Activated naive CD4-positive, alpha-beta T cell treated with anti-CD3 and anti-CD28 coated beads for 36 hours (primary cell): ENCODE results near the gene TWF2. TPM values are rescaled to one million over a fixed set of nuclear protein-coding genes. Genes with fewer than 3 reads are reported as not detected.
"Not testable (repeated sequence)": the region's sequence is repeated elsewhere in the genome, so short reads cannot be mapped to it uniquely, and the experiment has no call there.

Experiments used
- CTCF ChIA-PET: fragments of 350-600 bp; sonication (Branson Sonifier 250); formaldehyde crosslinking; loops from one replicate; lab custom pipeline; 2021; ENCODE audit warnings: antibody characterized with exemption; lab: Charles Lee
- DNase-seq: peaks from one replicate; pipeline ENCODE4 v3.0.0-alpha.2; 2020
- H3K27ac Mint-ChIP-seq: one replicate; pipeline ENCODE4 v1.8.0; 2021; ENCODE audit warnings: mild to moderate bottlenecking, mixed read lengths
- H3K27me3 Mint-ChIP-seq: one replicate; pipeline ENCODE4 v1.8.0; 2021; ENCODE audit warnings: low read depth, mixed read lengths
- H3K36me3 Mint-ChIP-seq: one replicate; pipeline ENCODE4 v1.8.0; 2021; ENCODE audit warnings: low read depth, mixed read lengths
- H3K4me1 Mint-ChIP-seq: one replicate; pipeline ENCODE4 v1.8.0; 2021; ENCODE audit warnings: low read depth, mixed read lengths
- H3K4me3 Mint-ChIP-seq: one replicate; pipeline ENCODE4 v1.8.0; 2021; ENCODE audit warnings: mild to moderate bottlenecking, moderate library complexity, mixed read lengths
- H3K9me3 Mint-ChIP-seq: one replicate; pipeline ENCODE4 v1.8.0; 2021; ENCODE audit warnings: mixed read lengths
- intact Hi-C: fragments of 100-400 bp; cut with micrococcal nuclease; formaldehyde crosslinking; loops from one replicate; pipeline ENCODE4 v1.15.1; 2023
- total RNA-seq, 2 experiments: library from RNA; stranded (reverse); gene quantifications; one replicate each; pipeline ENCODE4 v1.2.3, GENCODE V29; 2021

The TWF2 gene
- total RNA-seq, 2 experiments from 2014 or later: 89.1 to 91.3 TPM

DNA sequence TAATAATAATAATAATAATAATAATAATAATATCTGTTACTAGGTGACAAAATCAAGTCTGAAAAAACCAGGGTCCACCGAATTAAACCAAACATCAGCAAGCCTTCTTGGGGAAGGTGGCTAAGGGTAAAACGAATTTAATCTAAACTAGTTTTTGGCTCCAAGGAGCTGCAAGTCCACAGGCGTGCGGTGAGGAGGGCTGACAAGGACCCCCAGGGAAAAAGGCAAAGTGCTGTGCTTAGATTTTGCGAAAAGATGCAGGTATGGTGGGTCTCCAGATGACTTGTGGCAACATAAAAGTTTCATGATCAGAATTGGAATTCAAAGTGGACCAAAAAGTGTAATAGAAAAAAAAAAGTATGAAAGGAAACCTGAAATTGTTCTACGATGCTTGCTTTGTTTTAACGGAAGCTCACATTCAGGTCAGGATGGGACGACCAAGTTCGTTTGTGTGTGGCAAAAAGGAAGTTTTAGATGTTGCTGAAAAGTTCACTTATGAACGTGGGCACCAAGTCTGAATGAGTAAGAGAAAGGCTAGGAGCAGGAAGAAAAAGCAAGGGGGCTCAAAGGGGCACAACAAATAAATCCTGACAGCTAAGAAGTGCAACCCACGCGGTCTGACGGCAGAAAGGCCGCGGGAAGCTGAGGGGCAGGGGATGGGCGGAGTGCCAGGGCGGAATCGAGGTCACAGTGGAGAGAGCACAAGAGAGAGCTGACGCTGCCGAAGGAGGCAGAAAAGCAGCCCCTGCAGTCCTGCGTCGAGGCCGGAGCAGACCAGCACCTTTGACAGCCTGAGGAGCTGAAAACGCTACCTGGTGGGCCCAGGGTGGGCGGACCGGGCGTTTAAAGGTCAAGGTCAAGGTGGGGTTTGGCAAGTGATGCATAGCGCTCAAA is 38.4 kb upstream of the TWF2 start:
- CTCF ChIA-PET: interaction anchor here (0.6 to 7.1 kb wide), 19 partner anchors 9 to 76 kb away, joined by 3 to 69 read pairs (median 4); partner anchors contain the start of genes PPM1M, TLR9 and TWF2
- peak; percentile 87 for DNase-seq
- no peaks in the 10 kb centered on the region for H3K27me3 Mint-ChIP-seq
- peaks cover 62% of the 10 kb centered on the region for H3K36me3 Mint-ChIP-seq
- intact Hi-C loops: loop anchor here (5.0 to 10.0 kb wide), 5 partner anchors 220 to 1663 kb away; partner anchors contain the start of genes CISH, DUSP7, MAPKAPK3 and PARP3
- H3K4me1 Mint-ChIP-seq: peaks cover 57% of the 10 kb centered on the region
- H3K9me3 Mint-ChIP-seq: no peaks in the 10 kb centered on the region
- H3K27ac Mint-ChIP-seq: peak overlapping the region; percentile 98
- peak overlapping the region; percentile 95 for H3K4me3 Mint-ChIP-seq

DNA sequence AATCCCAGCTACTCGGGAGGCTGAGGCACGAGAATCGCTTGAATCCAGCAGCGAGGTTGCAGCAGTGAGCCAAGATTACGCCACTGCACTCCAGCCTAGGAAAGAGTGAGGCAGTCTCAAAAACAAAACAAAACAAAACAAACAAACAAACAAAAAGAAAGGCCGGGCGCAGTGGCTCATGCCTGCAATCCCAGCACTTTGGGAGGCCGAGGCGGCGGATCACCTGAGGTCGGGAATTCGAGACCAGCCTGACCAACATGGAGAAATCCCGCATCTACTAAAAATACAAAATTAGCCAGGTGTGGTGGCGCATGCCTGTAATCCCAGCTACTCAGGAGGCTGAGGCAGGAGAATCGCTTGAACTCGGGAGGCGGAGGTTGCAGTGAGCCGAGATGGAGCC is 35.8 kb upstream of the TWF2 start:
- intact Hi-C loops: loop anchor here (5.0 to 10.0 kb wide), 6 partner anchors 217 to 1660 kb away; partner anchors contain the start of genes CISH, DUSP7, GNL3 and MAPKAPK3
- Mint-ChIP-seq H3K27ac (peak overlapping the region; percentile 98), H3K4me1 (peaks cover 59% of the 10 kb centered on the region), H3K36me3 (peaks cover 86% of the 10 kb centered on the region), H3K4me3 (peak overlapping the region; percentile 95)
- not testable (repeated sequence) for DNase-seq, H3K9me3 Mint-ChIP-seq, H3K27me3 Mint-ChIP-seq
- CTCF ChIA-PET: interaction anchor here (1.0 to 7.1 kb wide), 4 partner anchors 23 to 64 kb away, joined by 3 to 61 read pairs (median 5); no protein-coding TSS in a partner anchor

DNA sequence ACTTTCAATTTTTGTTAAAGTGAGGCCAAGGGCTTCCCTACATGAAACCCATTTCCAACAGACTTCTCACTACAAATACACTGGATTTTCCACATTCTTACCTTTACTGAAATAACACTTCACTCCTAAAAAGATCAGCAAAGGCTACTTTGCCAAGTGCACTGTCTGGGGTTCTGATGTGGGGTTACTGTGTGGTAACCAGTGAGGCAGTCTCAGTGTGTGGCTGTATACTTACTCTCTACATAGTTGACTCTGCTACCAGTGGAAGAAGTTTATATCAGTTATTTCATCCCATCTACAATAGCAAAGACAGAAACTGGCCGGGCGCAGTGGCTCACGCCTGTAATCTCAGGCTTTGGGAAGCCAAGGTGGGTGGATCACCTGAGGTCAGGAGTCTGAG is 33.9 kb upstream of the TWF2 start:
- CTCF ChIA-PET: interaction anchor here (1.5 to 3.0 kb wide), 4 partner anchors 13 to 41 kb away, joined by 8 to 15 read pairs (median 12); no protein-coding TSS in a partner anchor
- Mint-ChIP-seq H3K27ac (peak overlapping the region; percentile 98), H3K4me1 (peaks cover 69% of the 10 kb centered on the region), H3K4me3 (peak overlapping the region; percentile 95), H3K27me3 (no peaks in the 10 kb centered on the region), H3K9me3 (no peaks in the 10 kb centered on the region), H3K36me3 (peaks cover 95% of the 10 kb centered on the region)
- intact Hi-C loops: loop anchor here (5.0 to 10.0 kb wide), 3 partner anchors 414 to 1658 kb away; partner anchors contain the start of genes CISH, GNL3, MAPKAPK3 and PBRM1
- DNase-seq: no peak

DNA sequence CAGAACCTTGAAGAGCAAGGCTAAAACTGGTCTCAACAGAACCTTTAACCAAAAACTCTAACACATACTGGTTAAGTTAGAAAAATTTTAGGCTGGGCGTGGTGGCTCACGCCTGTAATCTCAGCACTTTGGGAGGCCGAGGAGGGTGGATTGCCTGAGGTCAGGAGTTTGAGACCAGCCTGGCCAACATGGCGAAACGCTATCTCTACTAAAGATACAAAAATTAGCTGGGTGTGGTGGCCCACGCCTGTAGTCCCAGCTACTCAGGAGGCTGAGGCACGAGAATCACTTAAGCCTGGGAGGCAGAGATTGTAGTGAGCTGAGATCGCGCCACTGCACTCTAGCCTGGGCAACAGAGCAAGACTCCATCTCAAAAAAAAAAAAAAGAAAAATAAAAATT is 33.2 kb upstream of the TWF2 start:
- intact Hi-C loops: loop anchor here (5.0 to 10.0 kb wide), 3 partner anchors 415 to 1657 kb away; partner anchors contain the start of genes CISH, GNL3, MAPKAPK3 and PBRM1
- peak overlapping the region; percentile 98 for H3K27ac Mint-ChIP-seq
- CTCF ChIA-PET: interaction anchor here (1.1 to 3.0 kb wide), 7 partner anchors 13 to 58 kb away, joined by 4 to 15 read pairs (median 8); no protein-coding TSS in a partner anchor
- H3K27me3 Mint-ChIP-seq, H3K9me3 Mint-ChIP-seq, DNase-seq: not testable (repeated sequence)
- H3K4me3 Mint-ChIP-seq: peak overlapping the region; percentile 80
- peaks cover 76% of the 10 kb centered on the region for H3K4me1 Mint-ChIP-seq
- peaks cover 95% of the 10 kb centered on the region for H3K36me3 Mint-ChIP-seq

DNA sequence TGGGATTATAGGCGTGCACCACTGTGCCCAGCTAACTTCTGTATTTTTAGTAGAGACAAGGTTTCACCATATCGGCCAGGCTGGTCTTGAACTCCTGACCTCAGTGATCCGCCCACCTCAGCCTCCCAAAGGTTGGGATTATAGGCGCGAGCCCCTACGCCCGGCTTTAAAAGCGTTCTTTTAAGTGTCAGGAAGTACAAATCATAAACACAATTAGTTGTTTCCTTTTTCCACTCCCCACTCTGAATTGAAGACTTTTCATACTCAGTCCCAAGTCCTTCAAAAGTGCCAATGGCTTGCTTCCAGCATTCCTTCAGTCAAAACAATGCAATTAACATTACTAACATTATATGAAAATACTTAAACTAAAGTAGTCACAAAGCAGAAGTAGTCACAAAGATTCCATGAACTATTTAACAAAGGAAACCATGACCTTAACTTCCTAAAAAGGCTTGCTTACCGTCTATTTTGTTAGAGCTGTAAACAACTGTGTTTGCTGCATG is 31.3 kb upstream of the TWF2 start:
- Mint-ChIP-seq H3K4me1 (peaks cover 89% of the 10 kb centered on the region), H3K27me3 (no peaks in the 10 kb centered on the region), H3K27ac (peak overlapping the region; percentile 98), H3K9me3 (no peaks in the 10 kb centered on the region), H3K36me3 (peaks cover 93% of the 10 kb centered on the region), H3K4me3 (peak overlapping the region; percentile 80)
- intact Hi-C loops: loop anchor here (5.0 to 10.0 kb wide), 3 partner anchors 417 to 1656 kb away; partner anchors contain the start of genes CISH, GNL3, MAPKAPK3 and PBRM1
- CTCF ChIA-PET: interaction anchor here (1.0 to 3.0 kb wide), 8 partner anchors 9 to 47 kb away, joined by 3 to 15 read pairs (median 8); no protein-coding TSS in a partner anchor
- peak; percentile 41 for DNase-seq

DNA sequence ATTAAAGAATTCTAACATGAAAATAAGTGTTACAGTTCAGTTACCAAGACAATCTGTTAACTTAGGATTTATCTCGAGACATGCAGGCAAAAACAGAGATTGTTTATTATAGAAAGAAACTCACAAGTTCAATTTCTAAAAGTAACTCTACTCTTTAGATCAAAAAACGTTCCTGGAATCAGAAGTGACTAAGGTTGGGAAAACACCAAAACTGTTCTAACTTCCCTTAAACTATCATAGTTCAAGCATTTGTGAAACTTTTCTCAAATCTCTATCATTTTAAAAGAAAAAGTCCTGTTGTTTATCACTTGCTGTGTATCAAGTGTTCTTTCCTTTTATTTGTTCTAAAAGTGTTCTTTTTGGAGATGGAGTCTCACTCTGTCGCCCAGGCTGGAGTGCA is 30.8 kb upstream of the TWF2 start:
- CTCF ChIA-PET: interaction anchor here (1.2 to 2.3 kb wide), 2 partner anchors 29 to 35 kb away, joined by 3 to 10 read pairs; no protein-coding TSS in a partner anchor
- Mint-ChIP-seq H3K4me3 (peak overlapping the region; percentile 80), H3K4me1 (peaks cover 89% of the 10 kb centered on the region), H3K27ac (peak overlapping the region; percentile 98), H3K36me3 (peaks cover 91% of the 10 kb centered on the region), H3K9me3 (no peaks in the 10 kb centered on the region), H3K27me3 (no peaks in the 10 kb centered on the region)
- no peak for DNase-seq
- intact Hi-C loops: loop anchor here (5.0 to 10.0 kb wide), 3 partner anchors 418 to 1655 kb away; partner anchors contain the start of genes CISH, GNL3, MAPKAPK3 and PBRM1

DNA sequence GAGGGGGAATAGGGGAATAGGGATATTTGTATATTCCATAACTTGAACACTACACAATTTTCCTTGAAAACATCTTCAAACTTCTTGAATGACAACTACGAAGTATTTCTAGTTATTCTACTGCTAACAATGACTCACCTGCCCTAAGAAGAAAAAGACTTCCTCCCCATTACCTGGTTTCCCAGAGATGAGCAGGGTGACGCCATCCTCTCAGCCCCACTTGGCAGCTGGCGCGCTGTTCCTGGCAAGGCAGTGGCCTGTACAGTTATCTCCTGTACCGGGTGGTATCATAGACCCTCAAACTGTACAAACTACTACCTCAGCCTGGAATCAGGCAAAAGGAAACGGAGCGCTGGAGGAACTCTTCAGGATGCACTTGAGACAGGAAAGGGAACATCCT is 29.1 kb upstream of the TWF2 start:
- Mint-ChIP-seq H3K4me1 (peaks cover 89% of the 10 kb centered on the region), H3K4me3 (peak overlapping the region; percentile 70), H3K27me3 (no peaks in the 10 kb centered on the region), H3K27ac (peak overlapping the region; percentile 98), H3K9me3 (no peaks in the 10 kb centered on the region), H3K36me3 (peaks cover 91% of the 10 kb centered on the region)
- DNase-seq: peak; percentile 90
- intact Hi-C loops: loop anchor here (1.0 kb wide), 3 partner anchors 10 to 24 kb away; partner anchors contain the start of gene WDR82
- CTCF ChIA-PET: interaction anchor here (0.7 to 3.7 kb wide), 5 partner anchors 12 to 59 kb away, joined by 3 to 13 read pairs (median 4); no protein-coding TSS in a partner anchor

DNA sequence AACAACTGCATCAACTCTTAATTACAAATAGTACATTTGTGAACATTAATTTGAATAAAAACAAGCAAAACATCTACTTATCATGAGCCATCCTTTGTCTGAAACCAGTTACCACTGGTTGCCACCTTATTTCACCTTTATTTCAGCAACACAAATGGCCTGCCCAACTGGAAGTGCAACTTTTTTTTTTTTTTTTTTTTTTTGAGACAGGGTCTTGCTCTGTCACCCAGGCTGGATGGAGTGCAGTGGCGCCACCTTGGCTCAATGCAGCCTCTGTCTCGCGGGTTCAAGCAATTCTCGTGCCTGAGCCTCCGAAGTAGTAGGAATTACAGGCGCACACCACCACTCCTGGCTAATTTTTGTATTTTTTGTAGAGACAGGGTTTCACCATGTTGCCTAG is 26.4 kb upstream of the TWF2 start:
- Mint-ChIP-seq H3K9me3 (no peaks in the 10 kb centered on the region), H3K27me3 (no peaks in the 10 kb centered on the region), H3K27ac (peak overlapping the region; percentile 79), H3K36me3 (peaks cover 92% of the 10 kb centered on the region), H3K4me1 (peaks cover 89% of the 10 kb centered on the region), H3K4me3 (no peak overlapping the region)
- CTCF ChIA-PET: interaction anchor here (3.7 kb wide), 1 partner anchor 12 kb away, joined by 13 read pairs; no protein-coding TSS in a partner anchor
- no peak for DNase-seq
- intact Hi-C loops: no loop called here

DNA sequence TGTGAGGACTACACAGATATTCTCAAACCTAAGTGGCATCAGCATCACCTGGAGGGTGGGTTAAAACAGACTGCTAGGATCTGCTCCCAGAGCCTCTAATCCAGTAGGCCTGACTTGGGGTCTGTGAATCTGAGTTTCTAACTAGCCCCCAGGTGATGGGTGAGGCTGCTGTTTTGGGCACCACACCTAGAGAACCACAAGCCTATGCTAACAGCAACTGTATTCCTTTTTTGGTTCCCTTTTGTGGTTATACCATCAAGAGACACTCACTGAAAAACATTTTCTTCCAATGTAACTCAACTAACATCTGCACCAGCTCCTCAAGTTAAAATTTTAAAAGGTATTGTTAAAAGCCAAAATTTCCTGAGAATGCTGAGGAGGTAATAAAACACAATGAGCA is 23.5 kb upstream of the TWF2 start:
- Mint-ChIP-seq H3K27ac (peak overlapping the region; percentile 90), H3K27me3 (no peaks in the 10 kb centered on the region), H3K9me3 (no peaks in the 10 kb centered on the region), H3K4me1 (peaks cover 90% of the 10 kb centered on the region), H3K4me3 (no peak overlapping the region), H3K36me3 (peaks cover 93% of the 10 kb centered on the region)
- intact Hi-C loops: no loop called here
- DNase-seq: no peak
- CTCF ChIA-PET: no interaction called here

DNA sequence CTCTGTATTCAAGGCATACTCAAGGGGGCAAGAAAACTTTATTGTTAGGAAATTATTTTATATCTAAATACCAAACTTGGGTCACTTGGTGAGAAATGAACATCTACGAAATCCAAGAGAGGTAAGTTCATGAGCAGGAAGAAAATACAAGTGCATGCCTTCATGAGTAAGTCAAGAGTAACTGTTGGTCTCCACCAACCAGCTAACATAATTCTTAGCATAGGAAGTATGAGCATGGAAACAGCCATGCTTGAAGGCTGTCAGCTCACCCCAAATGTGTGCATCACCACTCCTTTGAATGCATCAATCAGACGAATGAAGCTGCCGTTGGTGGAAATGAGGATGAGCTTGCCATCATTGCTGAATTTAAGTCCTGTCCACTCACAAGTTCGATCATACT is 20.5 kb upstream of the TWF2 start:
- Mint-ChIP-seq H3K27me3 (no peaks in the 10 kb centered on the region), H3K36me3 (peaks cover 92% of the 10 kb centered on the region), H3K9me3 (no peaks in the 10 kb centered on the region), H3K4me1 (peaks cover 95% of the 10 kb centered on the region), H3K4me3 (no peak overlapping the region), H3K27ac (peak overlapping the region; percentile 62)
- CTCF ChIA-PET: interaction anchor here (1.2 to 4.3 kb wide), 5 partner anchors 11 to 28 kb away, joined by 3 to 17 read pairs (median 13); partner anchors contain the start of gene WDR82
- intact Hi-C loops: no loop called here
- no peak for DNase-seq

DNA sequence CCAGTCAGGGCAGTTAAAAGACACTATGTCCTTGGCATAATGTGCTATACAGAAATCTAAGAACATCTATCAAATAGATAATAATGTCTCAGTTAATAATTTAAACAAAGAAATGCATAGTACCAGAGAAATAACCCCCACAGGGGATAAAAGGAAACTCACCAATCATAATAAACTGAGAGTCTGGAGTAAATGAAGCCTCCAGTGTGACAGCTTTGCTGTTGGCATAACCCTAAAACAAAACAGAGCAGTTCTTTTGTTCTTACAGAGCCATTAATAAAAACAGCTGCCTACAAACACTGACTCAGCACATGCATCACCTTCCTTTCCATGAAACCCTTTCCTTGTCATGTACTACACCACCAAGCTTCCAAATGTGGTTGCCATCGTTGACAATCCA is 20.1 kb upstream of the TWF2 start:
- peak overlapping the region; percentile 62 for H3K27ac Mint-ChIP-seq
- H3K9me3 Mint-ChIP-seq: no peaks in the 10 kb centered on the region
- peaks cover 95% of the 10 kb centered on the region for H3K4me1 Mint-ChIP-seq
- DNase-seq: no peak
- CTCF ChIA-PET: interaction anchor here (0.7 to 4.3 kb wide), 6 partner anchors 10 to 27 kb away, joined by 3 to 17 read pairs (median 8); partner anchors contain the start of gene WDR82
- peaks cover 92% of the 10 kb centered on the region for H3K36me3 Mint-ChIP-seq
- no peak overlapping the region for H3K4me3 Mint-ChIP-seq
- intact Hi-C loops: no loop called here
- H3K27me3 Mint-ChIP-seq: no peaks in the 10 kb centered on the region
